ENCODE data around the gene C19orf47.

Gene C19orf47

GRCh38 chr19:40313229-40313983 is 34.8 kb downstream of the C19orf47 start:
- no peak for DNase-seq

GRCh38 chr19:40312533-40312932 is 35.7 kb downstream of the C19orf47 start:
- DNase-seq = no peak

- DNase-seq = no peak
Measured at GRCh38 chr19:40309666-40310065, 38.5 kb downstream of the C19orf47 start.

GRCh38 chr19:40305403-40305802 is 42.8 kb downstream of the C19orf47 start:
- peak; percentile 64 for DNase-seq

- DNase-seq = no peak
Measured at GRCh38 chr19:40304306-40304705, 43.9 kb downstream of the C19orf47 start.

GRCh38 chr19:40303765-40304164 is 44.4 kb downstream of the C19orf47 start:
- no peak for DNase-seq

- no peak for DNase-seq
Measured at GRCh38 chr19:40302224-40303011, 45.8 kb downstream of the C19orf47 start.

- DNase-seq = no peak
Measured at GRCh38 chr19:40300668-40301067, 47.5 kb downstream of the C19orf47 start.

- DNase-seq = no peak
Measured at GRCh38 chr19:40298026-40298425, 50.2 kb downstream of the C19orf47 start.

GRCh38 chr19:40294560-40294959 is 53.6 kb downstream of the C19orf47 start:
- no peak for DNase-seq

GRCh38 chr19:40286971-40287421 is 61.2 kb downstream of the C19orf47 start:
- DNase-seq = no peak

GRCh38 chr19:40286235-40286970 is 61.8 kb downstream of the C19orf47 start:
- DNase-seq = no peak

GRCh38 chr19:40285353-40286234 is 62.6 kb downstream of the C19orf47 start:
- peak; percentile 95 for DNase-seq

GRCh38 chr19:40284501-40285352 is 63.5 kb downstream of the C19orf47 start, which contains the start of gene AKT2:
AKT2 (minus strand) TSS chr19:40285345; CDS start chr19:40265267, 20,078 bp downstream.
- peak; percentile 68 for DNase-seq

- no peak for DNase-seq
Measured at GRCh38 chr19:40284251-40284500, 64.0 kb downstream of the C19orf47 start.

- DNase-seq = no peak
Measured at GRCh38 chr19:40283414-40284250, 64.6 kb downstream of the C19orf47 start.

GRCh38 chr19:40282920-40283319 is 65.3 kb downstream of the C19orf47 start:
- no peak for DNase-seq

- DNase-seq = no peak
Measured at GRCh38 chr19:40282209-40282580, 66.0 kb downstream of the C19orf47 start.

GRCh38 chr19:40281381-40282208 is 66.6 kb downstream of the C19orf47 start:
- DNase-seq = no peak

All from effector CD4-positive, alpha-beta T cell (primary cell).